ENCODE measurements around the gene CDH26. TPM values are rescaled to one million over a fixed set of nuclear protein-coding genes. Genes with fewer than 3 reads are reported as not detected.

Gene CDH26
- total RNA-seq, 1 donor from 2014 or later = not detected

- no peak for DNase-seq (ENCODE audit: low read depth)
- H3K4me3 ChIP-seq (ENCODE audit: low read depth, low read length) = no peak overlapping the region
- TF ChIP-seq CTCF (conservative IDR thresholded peaks at IDR 0.05; ENCODE audit: low read depth, low read length) = no peak
These were observed 42.9 kb downstream of the CDH26 start for GRCh38 chr20:60001108-60001507.

GRCh38 chr20:60003776-60004175 lies 45.6 kb downstream of the CDH26 start:
- no peak for TF ChIP-seq CTCF (conservative IDR thresholded peaks at IDR 0.05; ENCODE audit: low read depth, low read length)
- H3K4me3 ChIP-seq (ENCODE audit: low read depth, low read length) = no peak overlapping the region
- DNase-seq (ENCODE audit: low read depth) = no peak

DNA sequence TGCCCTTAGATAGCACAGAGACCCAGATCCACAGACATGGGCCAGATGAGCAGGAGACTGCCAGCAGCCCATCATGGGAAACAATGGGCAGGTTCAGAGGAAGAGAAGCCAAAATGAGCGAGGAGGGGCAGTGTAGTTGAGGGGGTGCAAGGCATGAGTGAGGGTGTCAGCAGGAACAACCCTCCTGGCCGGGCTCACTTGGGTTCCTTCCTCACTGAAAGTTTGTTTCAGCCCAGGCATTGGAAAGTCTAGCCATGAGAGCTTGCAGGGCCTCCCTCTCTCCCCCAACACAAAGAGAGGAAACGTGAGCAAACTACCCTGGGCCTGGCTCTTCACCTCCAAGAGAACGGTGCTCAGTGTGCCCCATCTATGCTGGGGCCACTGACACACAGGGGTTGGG lies 48.0 kb downstream of the CDH26 start:
- TF ChIP-seq CTCF (conservative IDR thresholded peaks at IDR 0.05; ENCODE audit: low read depth, low read length) = no peak
- no peak overlapping the region for H3K4me3 ChIP-seq (ENCODE audit: low read depth, low read length)
- DNase-seq (ENCODE audit: low read depth) = no peak

GRCh38 chr20:60007464-60007863 lies 49.2 kb downstream of the CDH26 start:
- H3K4me3 ChIP-seq (ENCODE audit: low read depth, low read length) = no peak overlapping the region
- no peak for TF ChIP-seq CTCF (conservative IDR thresholded peaks at IDR 0.05; ENCODE audit: low read depth, low read length)
- no peak for DNase-seq (ENCODE audit: low read depth)

GRCh38 chr20:60008130-60008808 lies 50.0 kb downstream of the CDH26 start:
- H3K4me3 ChIP-seq (ENCODE audit: low read depth, low read length) = no peak overlapping the region
- no peak for DNase-seq (ENCODE audit: low read depth)
- TF ChIP-seq CTCF (conservative IDR thresholded peaks at IDR 0.05; ENCODE audit: low read depth, low read length) = no peak

- H3K4me3 ChIP-seq (ENCODE audit: low read depth, low read length) = no peak overlapping the region
- no peak for TF ChIP-seq CTCF (conservative IDR thresholded peaks at IDR 0.05; ENCODE audit: low read depth, low read length)
- DNase-seq (ENCODE audit: low read depth) = no peak
These were observed 51.1 kb downstream of the CDH26 start for GRCh38 chr20:60009318-60009717.
